KMS-11 (cell line): ENCODE measurements around the gene DSG3.

ENCODE experiments used
- H2AFZ ChIP-seq: fragments of 200-600 bp; sonication (generic); 2 replicates; pipeline ENCODE4 v1.6.1; 2016; ENCODE audit warnings: antibody characterized with exemption, mixed run types, low read depth
- H3K27ac ChIP-seq: fragments of 200-600 bp; sonication (generic); 2 replicates; pipeline ENCODE4 v1.6.1; 2016; ENCODE audit warnings: mild to moderate bottlenecking, mixed run types
- H3K27me3 ChIP-seq: fragments of 200-600 bp; sonication (generic); 2 replicates; pipeline ENCODE4 v1.6.1; 2017; ENCODE audit warnings: mild to moderate bottlenecking, low read depth, mixed run types, moderate library complexity; ENCODE audit not compliant: insufficient read depth
- H3K36me3 ChIP-seq: fragments of 200-600 bp; sonication (generic); 2 replicates; pipeline ENCODE4 v1.6.1; 2017; ENCODE audit warnings: mild to moderate bottlenecking, mixed run types; ENCODE audit not compliant: insufficient read depth
- H3K4me1 ChIP-seq: fragments of 200-600 bp; sonication (generic); 2 replicates; pipeline ENCODE4 v1.6.1; 2016; ENCODE audit warnings: mild to moderate bottlenecking, low read depth, mixed run types; ENCODE audit not compliant: poor library complexity, severe bottlenecking
- H3K4me2 ChIP-seq: fragments of 200-600 bp; sonication (generic); 2 replicates; pipeline ENCODE4 v1.7.0; 2016; ENCODE audit warnings: mild to moderate bottlenecking, mixed run types
- H3K4me3 ChIP-seq: fragments of 200-600 bp; sonication (generic); IDR thresholded peaks from 2 replicates; pipeline ENCODE4 v1.6.1; 2017; ENCODE audit warnings: low read depth, low read length, mixed read lengths; ENCODE audit not compliant: insufficient read depth
- H3K79me2 ChIP-seq: fragments of 200-600 bp; sonication (generic); 2 replicates; pipeline ENCODE4 v1.6.1; 2016; ENCODE audit warnings: low read depth, mixed run types; ENCODE audit not compliant: insufficient read depth
- H3K9ac ChIP-seq: fragments of 200-600 bp; sonication (generic); 2 replicates; pipeline ENCODE4 v1.6.1; 2016; ENCODE audit warnings: mild to moderate bottlenecking, mixed run types
- H4K20me1 ChIP-seq: fragments of 200-600 bp; sonication (generic); 2 replicates; pipeline ENCODE4 v1.6.1; 2016; ENCODE audit warnings: mild to moderate bottlenecking, mixed run types; ENCODE audit not compliant: insufficient read depth
- CTCF ChIP-seq: fragments of 200-600 bp; sonication (generic); conservative IDR thresholded peaks from 2 replicates; pipeline ENCODE4 v1.6.1; 2017; ENCODE audit warnings: low read depth, mild to moderate bottlenecking, antibody characterized with exemption, low read length, moderate library complexity, mixed read lengths

Gene DSG3

GRCh38 chr18:31410716-31411483 lies 36.6 kb upstream of the DSG3 start:
- no peak overlapping the region for H3K4me3 ChIP-seq
- H3K27me3 ChIP-seq: no peaks in the 10 kb centered on the region
- no peaks in the 10 kb centered on the region for H4K20me1 ChIP-seq
- H3K79me2 ChIP-seq: no peaks in the 10 kb centered on the region
- no peak for TF ChIP-seq CTCF
- no peak overlapping the region for H2AFZ ChIP-seq
- no peak overlapping the region for H3K27ac ChIP-seq
- no peaks in the 10 kb centered on the region for H3K36me3 ChIP-seq
- H3K9ac ChIP-seq: no peak overlapping the region
- H3K4me2 ChIP-seq: no peak overlapping the region
- H3K4me1 ChIP-seq: no peaks in the 10 kb centered on the region

- Histone ChIP-seq H2AFZ (no peak overlapping the region), H3K36me3 (no peaks in the 10 kb centered on the region), H3K27me3 (no peaks in the 10 kb centered on the region), H3K4me2 (no peak overlapping the region), H3K9ac (no peak overlapping the region), H3K27ac (no peak overlapping the region), H3K4me1 (no peaks in the 10 kb centered on the region), H3K4me3 (no peak overlapping the region), H3K79me2 (no peaks in the 10 kb centered on the region), H4K20me1 (no peaks in the 10 kb centered on the region)
- no peak for TF ChIP-seq CTCF
Measured at GRCh38 chr18:31413137-31413536, 34.4 kb upstream of the DSG3 start.

- Histone ChIP-seq H3K27me3 (no peaks in the 10 kb centered on the region), H3K9ac (no peak overlapping the region), H3K4me2 (no peak overlapping the region), H4K20me1 (no peaks in the 10 kb centered on the region), H3K79me2 (no peaks in the 10 kb centered on the region), H3K4me3 (no peak overlapping the region), H3K27ac (no peak overlapping the region), H3K36me3 (no peaks in the 10 kb centered on the region), H3K4me1 (no peaks in the 10 kb centered on the region), H2AFZ (no peak overlapping the region)
- TF ChIP-seq CTCF: no peak
Measured at GRCh38 chr18:31417850-31418249, 29.7 kb upstream of the DSG3 start.

- Histone ChIP-seq H3K9ac (no peak overlapping the region), H2AFZ (no peak overlapping the region), H3K27ac (no peak overlapping the region), H3K4me2 (no peak overlapping the region), H3K4me1 (no peaks in the 10 kb centered on the region), H3K79me2 (no peaks in the 10 kb centered on the region), H3K36me3 (no peaks in the 10 kb centered on the region), H4K20me1 (no peaks in the 10 kb centered on the region), H3K27me3 (no peaks in the 10 kb centered on the region), H3K4me3 (no peak overlapping the region)
- no peak for TF ChIP-seq CTCF
Measured at GRCh38 chr18:31419457-31419932, 28.0 kb upstream of the DSG3 start.
